Measurements from ENCODE around the gene FBXL15. TPM values are rescaled to one million over a fixed set of nuclear protein-coding genes. Genes with fewer than 3 reads are reported as not detected.

FBXL15 gene
- total RNA-seq, 1 donor from 2014 or later = 16.4 TPM

DNA sequence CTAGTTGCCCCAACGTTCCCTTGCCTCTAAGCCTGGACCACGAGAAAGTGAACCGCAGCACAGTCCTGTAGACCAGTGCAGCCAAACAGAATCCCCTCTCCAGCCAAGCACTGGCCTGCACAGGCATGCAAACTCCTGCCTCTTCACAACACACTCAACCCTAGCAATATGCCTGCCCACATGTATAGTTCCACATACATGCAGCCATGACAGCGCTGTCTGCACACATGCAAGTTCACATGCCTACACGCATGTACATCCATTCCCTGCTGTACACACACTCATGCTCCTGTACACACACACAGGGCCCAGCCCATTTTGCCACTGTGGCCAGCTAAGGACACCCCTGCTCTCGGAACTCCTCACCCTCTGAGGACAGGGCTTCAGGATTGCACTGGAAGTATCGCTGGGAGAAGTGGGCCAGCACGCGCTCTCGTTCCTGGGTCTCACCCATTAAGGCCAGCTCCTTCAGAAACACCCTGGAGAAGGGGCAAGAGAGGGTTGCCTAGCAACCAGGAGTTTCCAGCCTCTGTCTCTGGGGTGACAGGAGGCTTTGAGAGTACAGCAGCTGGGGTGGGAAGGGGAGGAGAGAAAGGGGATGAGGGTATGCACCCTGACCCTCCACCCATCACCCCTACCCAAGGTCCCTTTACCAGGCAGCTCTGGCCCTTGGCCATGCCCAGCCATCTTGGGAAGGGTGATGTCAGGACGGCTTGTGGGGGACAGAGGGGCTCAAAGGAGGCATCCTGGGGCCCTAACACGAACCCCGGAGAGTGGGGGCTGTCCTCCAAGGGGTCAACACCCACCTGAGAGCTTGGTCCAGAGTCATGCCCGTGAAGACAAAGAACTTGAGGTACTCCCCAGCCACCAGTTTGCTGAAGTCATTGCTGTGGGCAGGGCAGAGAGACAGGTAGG lies 9.0 kb upstream of the FBXL15 start:
- Mint-ChIP-seq H3K27ac (peak overlapping the region; percentile 71), H3K36me3 (ENCODE audit: low read depth) (peaks cover 5% of the 10 kb centered on the region), H3K4me1 (peaks cover 41% of the 10 kb centered on the region), H3K27me3 (peaks cover 30% of the 10 kb centered on the region), H3K9me3 (no peaks in the 10 kb centered on the region), H3K4me3 (peak overlapping the region; percentile 94)
- intact Hi-C loops (cut with micrococcal nuclease) = no loop called here
- no peak for DNase-seq

DNA sequence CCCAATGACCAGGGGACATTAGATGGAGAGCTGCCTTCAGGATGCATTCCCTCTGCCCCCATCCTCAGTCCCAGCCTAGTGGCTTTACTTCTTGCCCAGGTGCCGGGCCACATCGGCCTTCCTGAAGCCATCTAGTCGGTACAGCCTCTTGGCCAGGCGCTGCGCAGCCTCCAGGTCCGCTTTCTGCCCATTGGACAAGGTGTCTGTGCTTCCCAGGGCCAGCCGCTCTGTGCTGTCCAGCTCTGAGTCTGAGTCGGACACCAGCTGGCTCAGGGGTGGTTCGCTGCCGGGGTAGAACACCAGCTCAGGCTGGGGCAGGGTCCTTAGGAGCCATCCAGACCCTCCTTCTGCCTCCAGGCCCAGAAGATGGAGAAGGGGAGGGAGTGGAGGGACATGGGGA lies 8.3 kb upstream of the FBXL15 start:
- H3K9me3 Mint-ChIP-seq = no peaks in the 10 kb centered on the region

DNA sequence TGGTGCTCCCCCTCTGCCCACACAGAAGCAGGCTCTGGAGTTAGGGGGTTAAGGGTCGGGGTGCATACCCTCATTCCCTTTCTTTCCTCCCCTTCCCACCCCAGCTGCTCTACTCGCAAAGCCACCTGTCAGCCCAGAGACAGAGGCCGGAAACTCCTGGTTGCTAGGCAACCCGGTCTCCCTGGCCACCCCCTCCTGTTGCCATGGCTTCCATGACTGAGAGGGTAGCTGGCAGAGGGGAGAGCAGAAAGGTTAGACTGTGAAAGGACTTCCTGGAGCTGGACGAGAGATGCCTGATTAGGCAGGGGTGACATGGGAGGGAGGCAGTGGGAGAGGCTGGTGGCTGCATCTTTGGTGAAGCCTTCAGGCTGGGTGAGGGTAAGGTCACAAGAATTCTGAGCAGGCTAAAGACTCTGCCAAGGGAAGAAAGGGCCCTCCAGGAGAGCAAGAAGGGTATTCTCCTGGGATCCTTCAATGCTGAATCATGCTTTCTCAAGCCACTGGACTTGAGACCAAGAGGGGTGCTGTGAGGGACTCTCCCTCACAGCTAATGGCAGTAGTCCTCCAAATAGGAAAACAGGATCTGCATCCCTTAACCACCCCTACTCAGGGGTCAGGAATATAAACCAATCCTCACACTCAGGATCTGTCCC lies 7.5 kb upstream of the FBXL15 start:
- peaks cover 32% of the 10 kb centered on the region for H3K4me1 Mint-ChIP-seq
- H3K27me3 Mint-ChIP-seq = peaks cover 38% of the 10 kb centered on the region
- no peaks in the 10 kb centered on the region for H3K9me3 Mint-ChIP-seq
- no peak overlapping the region for H3K4me3 Mint-ChIP-seq
- intact Hi-C loops (cut with micrococcal nuclease) = no loop called here
- H3K27ac Mint-ChIP-seq = no peak overlapping the region
- DNase-seq = peak; percentile 89
- peaks cover 4% of the 10 kb centered on the region for H3K36me3 Mint-ChIP-seq (ENCODE audit: low read depth)

More for the DNA sequence above, 8.3 kb upstream of the FBXL15 start:
- no peak for DNase-seq
- Mint-ChIP-seq H3K4me1 (peaks cover 37% of the 10 kb centered on the region), H3K4me3 (no peak overlapping the region), H3K27ac (no peak overlapping the region), H3K27me3 (peaks cover 33% of the 10 kb centered on the region), H3K36me3 (ENCODE audit: low read depth) (peaks cover 5% of the 10 kb centered on the region)
- intact Hi-C loops (cut with micrococcal nuclease) = no loop called here

DNA sequence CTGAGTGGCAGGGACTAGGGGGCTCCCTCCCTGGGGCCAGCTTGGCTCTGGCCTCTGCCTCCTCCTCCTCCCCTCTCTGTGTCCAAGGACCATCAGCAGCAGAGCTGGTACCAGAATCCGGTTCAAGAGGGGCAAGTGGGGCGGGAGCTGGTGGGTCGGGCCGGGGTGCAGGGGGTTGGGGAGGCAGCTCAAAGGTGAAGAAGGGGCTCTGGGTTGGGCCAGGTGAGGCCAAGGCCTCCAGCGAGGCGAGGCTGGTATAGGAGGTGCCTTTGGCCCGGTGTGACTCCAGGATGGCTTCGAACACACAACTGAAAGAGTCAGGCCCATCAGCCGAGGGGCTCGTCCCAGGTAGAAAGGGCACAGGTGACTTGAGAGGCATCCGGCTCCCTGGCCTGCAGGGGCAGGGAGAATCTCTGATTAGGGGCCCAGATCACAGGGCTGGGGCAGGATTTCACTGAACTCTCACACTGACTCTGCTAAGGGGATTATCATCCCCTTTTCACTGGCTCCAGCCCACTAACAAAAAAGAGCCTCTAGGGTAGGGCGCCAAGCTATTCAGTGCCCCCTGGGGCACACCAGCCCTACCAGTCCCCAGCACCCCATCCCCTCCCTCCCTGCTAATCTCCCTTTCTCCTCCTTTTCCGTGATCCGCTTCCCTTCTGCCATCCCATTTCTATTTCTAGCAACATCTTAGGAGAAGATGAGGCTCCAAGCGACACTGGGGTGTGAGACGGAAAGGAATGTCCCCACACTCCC lies 6.7 kb upstream of the FBXL15 start:
- H3K27ac Mint-ChIP-seq = no peak overlapping the region
- H3K4me1 Mint-ChIP-seq = peaks cover 31% of the 10 kb centered on the region
- intact Hi-C loops (cut with micrococcal nuclease) = no loop called here
- no peaks in the 10 kb centered on the region for H3K9me3 Mint-ChIP-seq
- no peak for DNase-seq
- peaks cover 2% of the 10 kb centered on the region for H3K36me3 Mint-ChIP-seq (ENCODE audit: low read depth)
- H3K27me3 Mint-ChIP-seq = peaks cover 40% of the 10 kb centered on the region
- no peak overlapping the region for H3K4me3 Mint-ChIP-seq

DNA sequence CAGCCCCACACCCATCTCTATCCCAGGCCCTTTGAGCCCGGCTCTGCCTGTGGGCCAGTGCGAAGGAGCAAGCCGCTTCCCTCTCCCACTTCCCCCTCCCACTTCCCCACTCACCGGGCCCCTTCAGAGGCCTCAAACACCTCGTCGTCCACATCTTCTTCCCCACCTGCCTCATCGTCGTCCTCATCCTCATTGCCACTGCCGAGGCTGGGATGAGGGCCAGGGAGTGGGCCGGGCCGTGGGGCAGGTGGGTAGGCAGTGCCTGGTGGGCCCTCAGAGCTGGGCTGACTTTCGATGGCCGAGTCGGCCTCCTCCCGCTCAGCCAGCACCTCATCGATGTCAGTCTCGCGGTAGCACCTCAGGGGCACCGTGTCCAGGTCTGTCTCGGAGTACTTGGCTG lies 5.9 kb upstream of the FBXL15 start:
- intact Hi-C loops (cut with micrococcal nuclease) = no loop called here
- Mint-ChIP-seq H3K4me1 (peaks cover 32% of the 10 kb centered on the region), H3K36me3 (ENCODE audit: low read depth) (peaks cover 1% of the 10 kb centered on the region), H3K27me3 (peaks cover 38% of the 10 kb centered on the region), H3K27ac (no peak overlapping the region), H3K4me3 (no peak overlapping the region), H3K9me3 (no peaks in the 10 kb centered on the region)
- no peak for DNase-seq

DNA sequence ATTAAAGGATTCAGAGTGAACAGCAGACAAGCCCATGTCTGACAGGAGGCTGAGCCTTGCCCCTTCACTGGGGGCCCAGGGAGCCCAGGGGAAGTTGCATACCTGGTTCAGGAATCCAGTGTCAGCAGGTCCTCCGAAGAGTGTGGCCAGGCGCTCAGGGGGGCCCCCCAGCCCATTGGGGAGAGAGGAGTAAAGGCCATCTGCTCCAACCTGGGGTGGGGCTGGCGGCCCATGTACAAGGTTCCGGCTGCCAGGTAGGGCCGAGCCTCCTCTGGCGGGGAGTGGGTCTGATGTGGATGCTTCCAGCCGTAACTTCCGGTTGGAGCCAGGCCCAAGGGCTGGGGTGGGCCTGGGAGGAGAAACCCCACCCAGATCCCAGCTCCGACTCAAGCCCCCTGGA lies 4.4 kb upstream of the FBXL15 start:
- no peak overlapping the region for H3K4me3 Mint-ChIP-seq
- H3K27ac Mint-ChIP-seq = no peak overlapping the region
- peaks cover 27% of the 10 kb centered on the region for H3K4me1 Mint-ChIP-seq
- peaks cover 31% of the 10 kb centered on the region for H3K27me3 Mint-ChIP-seq
- intact Hi-C loops (cut with micrococcal nuclease) = no loop called here
- H3K9me3 Mint-ChIP-seq = no peaks in the 10 kb centered on the region
- peaks cover 2% of the 10 kb centered on the region for H3K36me3 Mint-ChIP-seq (ENCODE audit: low read depth)
- DNase-seq = no peak

DNA sequence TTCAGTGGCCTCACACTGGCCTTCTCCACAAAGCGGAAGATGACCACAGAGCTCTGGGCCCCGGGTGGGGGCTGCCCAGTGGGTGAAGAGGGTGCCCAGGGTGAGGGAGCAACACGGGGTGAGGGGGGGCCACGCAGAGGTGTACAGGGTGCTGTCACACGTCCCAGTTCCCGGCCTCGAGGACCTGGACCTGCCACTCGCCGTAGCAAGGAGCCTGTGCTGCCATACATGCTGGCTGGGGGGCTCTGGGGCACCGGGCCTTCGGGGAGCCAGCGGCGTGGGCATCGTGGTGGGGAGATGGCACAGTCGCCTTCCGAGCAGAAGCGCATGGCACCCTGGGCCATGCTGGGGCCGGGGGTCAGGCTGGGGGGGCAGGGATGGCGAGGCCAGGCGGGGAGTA lies 3.9 kb upstream of the FBXL15 start:
- peaks cover 27% of the 10 kb centered on the region for H3K27me3 Mint-ChIP-seq

DNA sequence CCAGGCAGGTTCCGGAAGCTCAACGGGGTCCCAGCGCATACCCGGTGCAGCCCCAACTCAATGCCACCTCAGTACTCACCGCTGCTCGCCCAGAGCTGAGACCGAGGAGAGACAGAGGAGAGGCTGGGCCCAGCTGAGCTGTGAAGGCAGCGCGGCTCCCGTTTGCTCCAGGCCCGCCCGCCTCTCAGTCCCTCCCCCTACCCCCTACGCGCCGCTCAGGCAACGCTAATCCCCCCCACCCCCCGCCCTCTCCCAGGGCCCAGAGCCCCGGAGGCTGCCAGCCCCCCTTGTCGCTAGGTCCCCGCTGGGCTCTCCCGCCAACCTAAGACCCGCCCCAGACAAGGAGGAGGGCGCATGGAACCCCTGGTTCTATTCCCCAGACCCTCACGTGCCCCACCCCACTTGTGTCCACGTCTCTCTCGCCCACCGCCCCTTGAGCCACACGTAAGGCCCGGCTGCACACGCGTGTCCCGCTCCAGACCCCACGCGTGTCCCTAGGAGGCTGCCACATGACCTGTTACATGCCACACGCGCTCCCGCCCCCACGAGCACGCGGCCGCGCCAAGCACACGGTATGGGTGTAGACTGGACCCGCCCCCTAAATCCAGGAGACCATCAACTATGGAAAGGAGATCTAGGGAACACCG lies 1.9 kb upstream of the FBXL15 start, which contains the start of gene PSD:
Gene PSD, minus strand, starts transcription at position 164 of the 647 bp plus-strand sequence. CDS start 1,747 bp downstream, outside the sequence.
- DNase-seq = no peak
- Mint-ChIP-seq H3K27me3 (peaks cover 24% of the 10 kb centered on the region), H3K4me1 (peaks cover 29% of the 10 kb centered on the region), H3K4me3 (peak within 1 kb of the TSS; percentile 96), H3K9me3 (no peaks in the 10 kb centered on the region), H3K36me3 (ENCODE audit: low read depth) (peaks cover 10% of the 10 kb centered on the region), H3K27ac (peak within 1 kb of the TSS; percentile 95)
- intact Hi-C loops (cut with micrococcal nuclease) = no loop called here

More for the DNA sequence above, 3.9 kb upstream of the FBXL15 start:
- no peaks in the 10 kb centered on the region for H3K9me3 Mint-ChIP-seq
- H3K4me1 Mint-ChIP-seq = peaks cover 23% of the 10 kb centered on the region
- peaks cover 2% of the 10 kb centered on the region for H3K36me3 Mint-ChIP-seq (ENCODE audit: low read depth)
- no peak overlapping the region for H3K4me3 Mint-ChIP-seq
- no peak for DNase-seq
- intact Hi-C loops (cut with micrococcal nuclease) = no loop called here
- no peak overlapping the region for H3K27ac Mint-ChIP-seq

DNA sequence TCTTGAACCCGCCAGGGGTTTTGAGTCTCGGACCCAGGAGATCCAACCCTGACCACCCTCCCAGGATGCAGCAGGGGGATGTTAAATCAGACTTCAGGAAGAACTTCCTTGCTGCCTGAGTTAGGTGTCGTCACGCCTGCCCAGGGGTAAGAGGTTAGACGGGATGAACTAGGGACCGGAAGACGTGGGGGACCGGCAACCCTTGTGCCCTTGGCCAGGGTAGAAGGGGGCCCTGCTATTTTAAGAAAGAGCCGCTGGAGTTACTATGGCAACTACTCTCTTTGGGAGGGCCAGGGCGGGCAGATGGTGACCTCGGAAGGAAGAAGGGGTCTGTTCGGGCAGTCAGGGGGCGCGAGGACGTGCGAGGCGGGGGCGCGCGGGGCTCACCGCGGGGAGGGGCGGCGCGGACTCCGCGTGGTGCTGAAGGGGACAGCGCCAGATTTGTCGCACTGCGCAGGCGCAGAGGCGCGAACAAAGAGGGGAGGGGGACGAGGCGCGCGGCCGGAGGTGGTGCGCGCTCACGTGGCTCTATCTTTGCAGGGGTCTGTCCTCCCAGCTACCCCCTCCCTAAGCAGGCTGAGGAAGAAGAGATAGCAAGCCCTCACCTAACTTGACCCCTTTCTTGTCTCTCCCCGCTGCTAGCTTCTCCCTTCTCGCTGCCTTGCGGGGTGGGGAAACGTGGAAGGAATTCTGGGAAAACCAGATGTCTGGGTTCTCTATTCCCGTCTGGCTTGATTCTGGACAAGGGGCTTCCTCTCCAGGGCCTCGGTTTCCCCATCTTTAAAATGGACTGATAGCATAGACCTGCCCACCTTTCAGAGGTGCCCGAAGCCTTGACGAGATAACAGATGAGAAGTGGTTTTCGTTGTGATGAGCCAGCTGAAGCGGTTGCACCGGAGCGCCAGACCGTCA lies 1.1 kb upstream of the FBXL15 start:
- Mint-ChIP-seq H3K9me3 (no peaks in the 10 kb centered on the region), H3K4me3 (peak overlapping the region; percentile 96), H3K4me1 (peaks cover 26% of the 10 kb centered on the region), H3K27ac (peak overlapping the region; percentile 95), H3K27me3 (peaks cover 21% of the 10 kb centered on the region), H3K36me3 (ENCODE audit: low read depth) (peaks cover 12% of the 10 kb centered on the region)
- peak; percentile 96 for DNase-seq
- intact Hi-C loops (cut with micrococcal nuclease) = loop anchor here (1.0 kb wide), 1 partner anchor 267 kb away; the partner anchor contains the start of gene NOLC1

DNA sequence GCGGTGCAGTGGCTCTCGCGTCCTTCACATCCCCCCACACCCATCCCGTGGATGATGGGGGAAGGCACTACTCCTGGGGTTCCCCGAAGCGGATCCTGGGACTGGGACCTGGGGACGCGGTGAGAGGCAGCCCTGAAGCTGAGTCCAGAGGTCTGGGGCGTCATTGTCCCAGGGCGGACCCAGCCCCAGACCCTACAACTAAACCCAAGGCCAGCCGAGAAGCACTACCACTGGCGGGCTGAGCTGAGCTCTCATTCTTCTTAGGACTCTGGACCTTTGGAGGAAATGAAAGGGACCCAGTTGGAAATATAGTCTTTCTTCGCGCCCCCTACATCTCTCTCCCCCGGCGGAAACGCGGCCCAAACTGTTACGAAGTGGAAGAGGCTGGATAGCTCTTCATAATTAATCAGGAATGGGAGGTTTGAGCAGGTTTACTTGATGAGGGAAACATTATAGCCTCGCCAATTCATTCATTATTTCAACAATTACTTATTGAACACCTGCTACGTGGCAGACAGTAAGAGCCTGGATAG lies 389 bp upstream of the FBXL15 start:
- peak overlapping the region; percentile 96 for H3K4me3 Mint-ChIP-seq
- peaks cover 26% of the 10 kb centered on the region for H3K4me1 Mint-ChIP-seq
- H3K36me3 Mint-ChIP-seq (ENCODE audit: low read depth) = peaks cover 14% of the 10 kb centered on the region
- H3K27me3 Mint-ChIP-seq = peaks cover 21% of the 10 kb centered on the region
- intact Hi-C loops (cut with micrococcal nuclease) = loop anchor here (1.0 kb wide), 1 partner anchor 268 kb away; the partner anchor contains the start of gene NOLC1
- peak overlapping the region; percentile 95 for H3K27ac Mint-ChIP-seq
- H3K9me3 Mint-ChIP-seq = no peaks in the 10 kb centered on the region
- peak; percentile 75 for DNase-seq

DNA sequence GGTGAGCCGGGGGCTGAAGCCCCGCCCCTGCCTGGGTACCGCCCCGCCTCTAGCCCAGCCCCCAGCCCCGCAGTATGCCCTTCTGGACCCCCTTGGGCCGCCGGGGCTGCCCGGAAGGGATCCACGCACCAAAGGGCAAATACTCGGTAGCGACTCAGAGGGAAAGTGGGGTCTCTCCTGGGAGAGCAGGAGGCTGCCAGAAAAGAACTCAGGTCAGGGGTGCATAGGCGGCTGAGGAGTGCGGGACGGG lies 796 bp downstream of the FBXL15 start:
- intact Hi-C loops (cut with micrococcal nuclease) = loop anchor here (1.0 kb wide), 5 partner anchors 11 to 81 kb away; partner anchors contain the start of genes ACTR1A and CUEDC2
- Mint-ChIP-seq H3K4me3 (peak overlapping the region; percentile 96), H3K36me3 (ENCODE audit: low read depth) (peaks cover 17% of the 10 kb centered on the region), H3K27ac (peak overlapping the region; percentile 95), H3K9me3 (no peaks in the 10 kb centered on the region), H3K4me1 (peaks cover 26% of the 10 kb centered on the region), H3K27me3 (peaks cover 18% of the 10 kb centered on the region)
- DNase-seq = no peak

DNA sequence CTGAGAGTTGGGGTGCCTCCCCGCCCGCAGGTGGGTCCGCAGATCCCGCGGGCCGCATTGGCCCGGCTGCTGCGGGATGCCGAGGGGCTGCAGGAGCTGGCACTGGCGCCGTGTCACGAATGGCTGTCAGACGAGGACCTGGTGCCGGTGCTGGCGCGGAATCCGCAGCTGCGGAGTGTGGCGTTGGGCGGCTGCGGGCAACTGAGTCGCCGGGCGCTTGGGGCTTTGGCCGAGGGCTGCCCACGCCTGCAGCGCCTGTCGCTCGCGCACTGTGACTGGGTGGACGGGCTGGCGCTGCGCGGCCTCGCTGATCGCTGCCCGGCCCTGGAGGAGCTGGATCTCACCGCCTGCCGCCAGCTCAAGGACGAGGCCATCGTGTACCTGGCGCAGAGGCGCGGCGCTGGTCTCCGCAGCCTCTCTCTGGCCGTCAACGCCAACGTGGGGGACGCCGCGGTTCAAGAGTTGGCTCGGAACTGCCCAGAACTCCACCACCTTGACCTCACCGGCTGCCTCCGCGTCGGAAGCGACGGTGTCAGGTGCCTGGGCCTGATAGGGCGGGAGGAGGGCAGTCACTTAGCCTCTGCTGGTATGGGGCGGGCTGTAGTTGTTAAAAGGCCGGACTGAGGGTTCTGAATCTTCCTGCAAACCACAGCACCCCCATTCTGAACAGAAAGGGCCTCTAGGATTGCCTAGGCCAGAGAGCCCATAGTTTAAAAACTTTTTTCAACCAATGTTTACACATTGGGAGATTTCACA lies 1.3 kb downstream of the FBXL15 start:
- Mint-ChIP-seq H3K9me3 (no peaks in the 10 kb centered on the region), H3K27me3 (peaks cover 18% of the 10 kb centered on the region), H3K27ac (peak overlapping the region; percentile 95), H3K36me3 (ENCODE audit: low read depth) (peaks cover 17% of the 10 kb centered on the region), H3K4me3 (peak overlapping the region; percentile 96), H3K4me1 (peaks cover 26% of the 10 kb centered on the region)
- peak; percentile 75 for DNase-seq
- intact Hi-C loops (cut with micrococcal nuclease) = loop anchor here (1.0 kb wide), 6 partner anchors 10 to 80 kb away; partner anchors contain the start of genes ACTR1A and CUEDC2
